Adrenal gland (tissue), 12 donors: ENCODE measurements around the gene ATAD3B. TPM values are rescaled to one million over a fixed set of nuclear protein-coding genes. Genes with fewer than 3 reads are reported as not detected.
"Not testable (repeated sequence)": the region's sequence is repeated elsewhere in the genome, so short reads cannot be mapped to it uniquely, and the experiment has no call there.

Experiments
- DNase-seq, 7 donors: peaks; one replicate each; pipeline ENCODE4 v3.0.0-alpha.2; 2019 to 2020
- H3K27ac ChIP-seq, 5 donors: fragments of 200-600 bp; sonication (generic) in 4 of 5; 1 replicate in 3 of 5; 2 replicates in 2 of 5; pipeline versions ENCODE4 v1.5.1 to v1.8.0; 2016 to 2020; ENCODE audit warnings: mild to moderate bottlenecking in 1 of 5
- H3K27me3 ChIP-seq: fragments of 200-600 bp; 2 replicates; pipeline ENCODE4 v1.8.0; 2021
- H3K36me3 ChIP-seq, 2 donors: fragments of 200-600 bp; replicated peaks in 1 of 2; 1 replicate in 1 of 2; 2 replicates in 1 of 2; pipeline versions ENCODE4 v1.5.1 to v1.8.0; 2018 to 2022
- H3K4me1 ChIP-seq, 2 donors: fragments of 200-600 bp; replicated peaks in 1 of 2; 1 replicate in 1 of 2; 2 replicates in 1 of 2; pipeline versions ENCODE4 v1.5.1 to v1.8.0; 2018 to 2021
- H3K4me3 ChIP-seq, 4 donors: fragments of 200-600 bp; sonication (generic) in 3 of 4; one replicate each; pipeline ENCODE4 v1.5.1; 2016 to 2018
- H3K9me3 ChIP-seq, 3 donors: fragments of 200-600 bp; sonication (generic) in 1 of 3; replicated peaks in 1 of 3; 1 replicate in 2 of 3; 2 replicates in 1 of 3; pipeline versions ENCODE4 v1.5.1 to v1.8.0; 2016 to 2021
- CTCF ChIP-seq, 6 experiments: fragments of 450-650 bp in 4 of 6; fragments of 200-600 bp in 2 of 6; sonication (generic) in 1 of 6; IDR thresholded peaks; 1 replicate in 5 of 6; 2 replicates in 1 of 6; pipeline versions ENCODE4 v1.5.1 to v1.8.0; 2016 to 2021; ENCODE audit warnings: antibody characterized with exemption in 6 of 6, mild to moderate bottlenecking in 2 of 6, moderate library complexity in 1 of 6
- POLR2A ChIP-seq, 2 donors: fragments of 450-650 bp; IDR thresholded peaks; one replicate each; pipeline ENCODE4 v1.6.1; 2017; ENCODE audit warnings: antibody characterized with exemption in 2 of 2, mild to moderate bottlenecking in 2 of 2, moderate library complexity in 1 of 2
- WGBS, 4 donors: extraction: QIAGEN DNeasy Blood & Tissue Kit in 2 of 4; methylation state at CpG; one replicate each; pipeline versions ENCODE4 v1.1.5 to v1.1.7; 2013 to 2017; 5-methylcytosine and 5-hydroxymethylcytosine counted together
- intact Hi-C, 2 donors: fragments of 100-400 bp; cut with DNase I; formaldehyde crosslinking; loops; one replicate each; pipeline versions ENCODE4 v1.14.1 to v1.15.0; 2022 to 2023
- polyA plus RNA-seq, 3 donors: library from polyadenylated mRNA; stranded (reverse); fragments of 200-250 nt in 2 of 3; fragments of 350-450 nt in 1 of 3; fragmentation: Illumina TruSeq in 1 of 3; extraction: RNeasy Lipid Tissue Mini Kit (QIAGEN cat#74804) in 1 of 3; gene quantifications; one replicate each; pipeline ENCODE4 v1.2.3, GENCODE V29; 2013 to 2014
- total RNA-seq, 9 donors: library from RNA; depleted of rRNA in 4 of 9; stranded (reverse); fragments of >200 nt in 4 of 9; fragments of 120-200 nt in 1 of 9; fragmentation: NEBNext Ultra II Directional in 1 of 9; extraction: Animal tissue kit (Norgen Biotek cat#: 25700) in 1 of 9; gene quantifications; one replicate each; pipeline versions ENCODE4 v1.1.0 to v1.2.4, GENCODE V29; 2013 to 2023
- donor health status: healthy with polysubstance abuse.
- donor health status: Bipolar disorder and iron deficiency.
- donor health status: DM: yes; HTN: yes; CAD: no.
- donor health status: DM: no; HTN: no; CAD: no.
- donor health status: DM: no; HTN: no; CAD: no.
- donor health status: DM: yes; HTN: yes; CAD: no.

Gene ATAD3B
- total and polyA plus RNA-seq, 12 donors: 5.3 to 109 (median 13.3) TPM

- 42 to 60% (median 56%) methylated on average over 10 to 19 of the region's 19 CpGs for WGBS, 4 donors
- intact Hi-C loops: no loop called here
- no peak overlapping the region for H3K27ac ChIP-seq
- no peaks in the 10 kb centered on the region for H3K27me3 ChIP-seq
- no peaks in the 10 kb centered on the region for H3K9me3 ChIP-seq
- TF ChIP-seq CTCF (IDR thresholded peaks at IDR 0.05) (no peak), POLR2A (IDR thresholded peaks at IDR 0.05) (no peak)
- no peaks in the 10 kb centered on the region for H3K36me3 ChIP-seq
- no peak overlapping the region for H3K4me3 ChIP-seq
- no peak for DNase-seq
- peaks cover 20 to 22% of the 10 kb centered on the region in 2 donors for H3K4me1 ChIP-seq
Observed at GRCh38 chr1:1426496-1427105, 45.0 kb upstream of the ATAD3B start.

DNA sequence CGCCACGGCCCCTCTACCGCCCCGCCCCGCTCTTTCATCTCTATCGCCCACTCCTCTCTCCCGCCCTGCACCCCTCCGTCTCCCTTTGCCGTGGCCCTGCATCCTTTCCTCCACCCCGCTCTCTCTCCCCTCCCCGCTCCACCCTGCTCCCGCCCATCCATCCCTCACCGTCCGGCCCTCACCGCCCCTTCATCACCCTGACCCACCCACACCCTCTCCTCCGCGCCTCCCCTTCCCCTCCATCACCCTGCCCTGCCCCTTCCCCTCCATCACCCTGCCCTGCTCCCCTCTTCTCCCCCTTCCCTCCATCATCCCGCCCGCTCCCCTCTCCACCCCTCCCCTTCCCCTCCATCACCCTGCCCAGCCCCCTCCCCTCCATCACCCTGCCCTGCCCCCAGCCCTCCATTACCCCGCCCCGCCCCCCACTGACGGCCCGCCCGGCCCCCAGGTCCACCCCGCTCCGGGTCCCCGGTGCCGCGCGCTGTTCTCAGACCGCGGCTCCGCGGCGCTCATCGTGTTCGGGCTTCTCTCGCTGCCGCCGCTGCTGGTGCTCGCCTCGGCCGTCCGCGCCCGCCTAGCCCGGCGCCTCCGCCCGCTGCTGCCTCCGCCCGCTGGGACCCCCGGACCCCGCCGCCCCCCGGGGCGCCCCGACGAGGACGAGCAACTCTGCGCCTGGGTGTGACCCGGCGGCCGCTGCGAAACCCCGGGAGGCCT, 44.3 kb upstream of the ATAD3B start:
- Histone ChIP-seq H3K36me3 (no peaks in the 10 kb centered on the region), H3K27me3 (no peaks in the 10 kb centered on the region), H3K4me1 (peaks cover 20 to 22% of the 10 kb centered on the region in 2 donors), H3K4me3 (peak overlapping the region in 1 of 4 donors; percentile 68), H3K27ac (peak overlapping the region in 1 of 5 donors; percentile 49), H3K9me3 (no peaks in the 10 kb centered on the region)
- TF ChIP-seq CTCF (IDR thresholded peaks at IDR 0.05): no peak
- TF ChIP-seq POLR2A (IDR thresholded peaks at IDR 0.05): no peak
- peak in 1 of 7 donors; percentile 27 for DNase-seq
- 14 to 38% (median 26%) methylated on average over 8 to 66 of the region's 66 CpGs for WGBS, 4 donors
- intact Hi-C loops: no loop called here

DNA sequence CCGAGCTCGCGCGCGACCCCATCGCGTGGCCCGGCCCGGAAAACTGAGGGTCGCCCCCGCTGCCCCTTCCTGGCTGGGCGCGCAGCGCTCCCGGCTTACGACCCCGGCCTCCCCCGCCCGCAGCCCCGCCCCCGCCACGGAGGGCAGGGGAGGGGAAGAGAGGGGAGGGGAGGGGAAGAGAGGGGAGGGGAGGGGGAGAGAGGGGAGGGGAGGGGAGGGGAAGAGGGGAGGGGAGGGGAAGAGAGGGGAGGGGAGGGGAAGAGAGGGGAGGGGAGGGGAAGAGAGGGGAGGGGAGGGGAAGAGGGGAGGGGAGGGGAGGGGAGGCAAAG, 43.8 kb upstream of the ATAD3B start:
- no peak for DNase-seq
- WGBS, 4 donors: 0 to 1% methylated on average over 3 to 17 of the region's 22 CpGs; no CpG with 5 or more reads in 2 of the 4 donors
- peak overlapping the region in 1 of 5 donors; percentile 49 for H3K27ac ChIP-seq
- no peaks in the 10 kb centered on the region for H3K27me3 ChIP-seq
- TF ChIP-seq POLR2A (IDR thresholded peaks at IDR 0.05) (no peak), CTCF (IDR thresholded peaks at IDR 0.05) (no peak)
- intact Hi-C loops: no loop called here
- H3K4me1 ChIP-seq: peaks cover 20 to 22% of the 10 kb centered on the region in 2 donors
- no peaks in the 10 kb centered on the region for H3K36me3 ChIP-seq
- H3K4me3 ChIP-seq: peak overlapping the region in 1 of 4 donors; percentile 68
- H3K9me3 ChIP-seq: no peaks in the 10 kb centered on the region

DNA sequence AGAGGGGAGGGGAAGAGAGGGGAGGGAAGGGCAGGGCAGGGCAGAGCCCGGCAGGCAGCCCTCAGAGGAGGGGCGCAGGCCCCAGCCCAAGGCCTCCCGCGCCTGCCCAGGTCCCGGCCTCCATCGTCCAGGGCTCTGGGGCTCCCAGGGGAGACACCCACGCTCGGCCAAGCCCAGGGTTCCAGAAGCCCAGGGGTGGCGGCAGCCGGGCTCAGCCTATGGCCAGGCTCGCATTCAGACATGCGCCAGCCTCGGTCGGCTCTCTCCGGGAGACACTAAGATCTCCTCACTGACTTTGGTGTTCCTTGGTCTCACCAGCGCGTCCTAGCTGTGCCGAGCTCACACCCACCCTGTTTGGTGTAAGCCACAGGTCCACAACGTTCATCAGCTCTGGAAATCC, 43.4 kb upstream of the ATAD3B start:
- DNase-seq: peak in 1 of 7 donors; percentile 18
- WGBS, 4 donors: 73 to 80% (median 76%) methylated on average over 12 to 19 of the region's 19 CpGs
- no peak overlapping the region for H3K4me3 ChIP-seq
- H3K27ac ChIP-seq: no peak overlapping the region
- intact Hi-C loops: no loop called here
- TF ChIP-seq CTCF (IDR thresholded peaks at IDR 0.05) (no peak), POLR2A (IDR thresholded peaks at IDR 0.05) (no peak)
- no peaks in the 10 kb centered on the region for H3K27me3 ChIP-seq
- H3K36me3 ChIP-seq: no peaks in the 10 kb centered on the region
- peaks cover 20 to 22% of the 10 kb centered on the region in 2 donors for H3K4me1 ChIP-seq
- no peaks in the 10 kb centered on the region for H3K9me3 ChIP-seq

DNA sequence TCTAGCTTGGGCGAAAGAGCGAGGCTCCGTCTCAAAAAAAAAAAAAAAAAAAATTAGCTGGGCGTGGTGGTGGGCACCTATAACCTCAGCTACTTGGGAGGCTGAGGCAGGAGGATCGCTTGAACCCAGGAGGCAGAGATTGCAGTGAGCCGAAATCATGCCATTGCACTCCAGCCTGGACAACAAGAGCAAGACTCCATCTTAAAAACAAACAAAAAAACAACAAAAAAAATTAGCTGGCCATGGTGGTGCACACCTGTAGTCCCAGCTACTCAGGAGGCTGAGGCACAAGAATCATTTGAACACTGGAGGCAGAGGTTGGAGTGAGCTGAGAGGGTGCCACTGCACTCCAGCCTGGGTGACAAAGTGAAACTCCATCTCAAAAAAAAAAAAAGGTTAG, 42.6 kb upstream of the ATAD3B start:
- 92 to 98% (median 94%) methylated on average over 5 to 6 of the region's 6 CpGs for WGBS, 4 donors
- DNase-seq, H3K27ac ChIP-seq, H3K27me3 ChIP-seq, H3K9me3 ChIP-seq, H3K4me3 ChIP-seq, H3K36me3 ChIP-seq, intact Hi-C loops: not testable (repeated sequence)
- H3K4me1 ChIP-seq: peaks cover 22% of the 10 kb centered on the region in 2 donors
